ENCODE measurements around the gene SHMT2. TPM values are rescaled to one million over a fixed set of nuclear protein-coding genes. Genes with fewer than 3 reads are reported as not detected.

The SHMT2 gene
- total RNA-seq, 1 donor from 2014 or later, result 90.2 TPM

- peaks cover 16% of the 10 kb centered on the region for H3K36me3 Mint-ChIP-seq
- peaks cover 80% of the 10 kb centered on the region for H3K27me3 ChIP-seq
- H3K27ac ChIP-seq, result no peak overlapping the region
- DNase-seq (ENCODE audit: low spot score), result no peak
- no peak overlapping the region for H3K27ac Mint-ChIP-seq
- H2AFZ ChIP-seq (replicated peaks), result no peak overlapping the region
- peak overlapping the region; percentile 44 for H3K4me3 ChIP-seq
- peaks cover 51% of the 10 kb centered on the region for H3K4me1 Mint-ChIP-seq
- H3K4me1 ChIP-seq, result peaks cover 63% of the 10 kb centered on the region
- H3K9me3 Mint-ChIP-seq, result no peaks in the 10 kb centered on the region
- peak overlapping the region; percentile 98 for H3K4me2 ChIP-seq
- H3K9me3 ChIP-seq (ENCODE audit: low read depth), result no peaks in the 10 kb centered on the region
- no peaks in the 10 kb centered on the region for H3K36me3 ChIP-seq
- H3F3A ChIP-seq (ENCODE audit: low read depth), result peaks cover 73% of the 10 kb centered on the region
- H4K20me1 ChIP-seq (ENCODE audit: low read depth), result peaks cover 56% of the 10 kb centered on the region
- TF ChIP-seq, protein P1, sequence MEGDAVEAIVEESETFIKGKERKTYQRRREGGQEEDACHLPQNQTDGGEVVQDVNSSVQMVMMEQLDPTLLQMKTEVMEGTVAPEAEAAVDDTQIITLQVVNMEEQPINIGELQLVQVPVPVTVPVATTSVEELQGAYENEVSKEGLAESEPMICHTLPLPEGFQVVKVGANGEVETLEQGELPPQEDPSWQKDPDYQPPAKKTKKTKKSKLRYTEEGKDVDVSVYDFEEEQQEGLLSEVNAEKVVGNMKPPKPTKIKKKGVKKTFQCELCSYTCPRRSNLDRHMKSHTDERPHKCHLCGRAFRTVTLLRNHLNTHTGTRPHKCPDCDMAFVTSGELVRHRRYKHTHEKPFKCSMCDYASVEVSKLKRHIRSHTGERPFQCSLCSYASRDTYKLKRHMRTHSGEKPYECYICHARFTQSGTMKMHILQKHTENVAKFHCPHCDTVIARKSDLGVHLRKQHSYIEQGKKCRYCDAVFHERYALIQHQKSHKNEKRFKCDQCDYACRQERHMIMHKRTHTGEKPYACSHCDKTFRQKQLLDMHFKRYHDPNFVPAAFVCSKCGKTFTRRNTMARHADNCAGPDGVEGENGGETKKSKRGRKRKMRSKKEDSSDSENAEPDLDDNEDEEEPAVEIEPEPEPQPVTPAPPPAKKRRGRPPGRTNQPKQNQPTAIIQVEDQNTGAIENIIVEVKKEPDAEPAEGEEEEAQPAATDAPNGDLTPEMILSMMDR (IDR thresholded peaks at IDR 0.05), result no peak
- TF ChIP-seq EZH2 (IDR thresholded peaks at IDR 0.05), result no peak
- TF ChIP-seq EZH2phosphoT487 (IDR thresholded peaks at IDR 0.05), result no peak
- no peaks in the 10 kb centered on the region for H3K79me2 ChIP-seq (ENCODE audit: low read depth)
- no peak overlapping the region for H3K9ac ChIP-seq
- H3K27me3 Mint-ChIP-seq (ENCODE audit: insufficient read depth, low read depth), result peaks cover 59% of the 10 kb centered on the region
- peak overlapping the region; percentile 77 for H3K4me3 Mint-ChIP-seq
These were observed 8.1 kb downstream of the SHMT2 start for GRCh38 chr12:57237596-57237931.

DNA sequence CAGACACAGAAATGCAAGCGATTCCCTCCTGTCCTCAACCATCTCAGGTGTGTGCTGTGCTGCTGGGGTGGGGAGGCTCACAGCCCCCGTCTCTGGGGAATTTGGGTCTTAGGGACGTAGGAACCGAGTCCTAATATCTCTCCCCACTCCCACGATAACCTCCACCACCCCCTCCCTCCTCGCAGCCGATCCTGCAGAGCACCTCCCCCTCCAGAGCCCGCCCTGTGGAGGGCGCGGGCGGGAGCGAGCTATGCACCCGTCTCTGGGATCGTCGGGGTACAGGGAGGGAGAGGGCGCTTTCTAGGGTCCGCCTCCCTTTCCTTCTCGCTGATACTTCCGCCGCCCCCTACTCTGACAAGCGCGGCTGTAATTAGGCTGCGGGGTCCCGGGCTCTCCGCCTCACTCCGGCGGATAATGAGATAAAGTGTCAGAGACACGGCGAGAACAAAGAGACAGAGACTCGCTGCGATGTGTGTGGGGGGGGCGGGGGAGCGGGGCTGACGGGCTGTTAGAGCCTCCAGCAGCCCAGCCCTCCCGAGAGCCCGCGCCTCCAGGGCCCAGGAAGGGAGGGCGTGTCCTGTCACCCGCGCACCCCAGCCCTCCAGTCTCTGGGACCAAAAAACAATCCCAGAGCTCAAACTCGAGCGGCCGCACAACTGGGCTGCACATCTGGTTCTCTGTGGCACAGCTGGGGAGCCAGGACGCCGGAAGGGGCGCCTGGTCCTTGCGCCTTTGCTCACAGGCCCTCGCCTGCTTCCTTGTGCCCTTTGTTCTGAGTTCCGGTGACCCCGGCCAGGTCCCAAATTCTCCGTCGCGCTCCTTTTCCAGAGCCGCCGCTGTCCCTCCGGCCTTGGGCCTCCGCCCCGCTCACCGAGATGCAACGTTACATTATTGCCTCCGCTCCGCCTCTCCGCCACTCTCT lies 8.7 kb downstream of the SHMT2 start:
- peaks cover 52% of the 10 kb centered on the region for H3K4me1 Mint-ChIP-seq
- Histone ChIP-seq H3K9ac (no peak overlapping the region), H3K9me3 (ENCODE audit: low read depth) (no peaks in the 10 kb centered on the region), H3K27ac (no peak overlapping the region), H3K4me2 (peak overlapping the region; percentile 98), H3K79me2 (ENCODE audit: low read depth) (no peaks in the 10 kb centered on the region), H3K36me3 (no peaks in the 10 kb centered on the region), H3K27me3 (peaks cover 87% of the 10 kb centered on the region), H2AFZ (replicated peaks) (peak overlapping the region; percentile 83), H3F3A (ENCODE audit: low read depth) (peaks cover 76% of the 10 kb centered on the region), H3K4me1 (peaks cover 63% of the 10 kb centered on the region), H3K4me3 (peak overlapping the region; percentile 44), H4K20me1 (ENCODE audit: low read depth) (peaks cover 59% of the 10 kb centered on the region)
- TF ChIP-seq, protein P1 (IDR thresholded peaks at IDR 0.05), result no peak
- TF ChIP-seq EZH2 (IDR thresholded peaks at IDR 0.05) (peak; percentile 1), EZH2phosphoT487 (IDR thresholded peaks at IDR 0.05) (peak; percentile 2)
- H3K36me3 Mint-ChIP-seq, result peaks cover 12% of the 10 kb centered on the region
- DNase-seq (ENCODE audit: low spot score), result peak; percentile 76
- no peaks in the 10 kb centered on the region for H3K9me3 Mint-ChIP-seq
- no peak overlapping the region for H3K27ac Mint-ChIP-seq
- peak overlapping the region; percentile 86 for H3K4me3 Mint-ChIP-seq
- peaks cover 62% of the 10 kb centered on the region for H3K27me3 Mint-ChIP-seq (ENCODE audit: insufficient read depth, low read depth)

- peaks cover 7% of the 10 kb centered on the region for H3K36me3 Mint-ChIP-seq
- Histone ChIP-seq H4K20me1 (ENCODE audit: low read depth) (peaks cover 59% of the 10 kb centered on the region), H3K4me2 (peak overlapping the region; percentile 98), H3K79me2 (ENCODE audit: low read depth) (no peaks in the 10 kb centered on the region), H3K27ac (no peak overlapping the region), H3K27me3 (peaks cover 93% of the 10 kb centered on the region), H3K9me3 (ENCODE audit: low read depth) (no peaks in the 10 kb centered on the region), H3F3A (ENCODE audit: low read depth) (peaks cover 78% of the 10 kb centered on the region), H3K4me1 (peaks cover 63% of the 10 kb centered on the region), H3K9ac (no peak overlapping the region), H2AFZ (replicated peaks) (peak overlapping the region; percentile 83), H3K4me3 (peak overlapping the region; percentile 44), H3K36me3 (no peaks in the 10 kb centered on the region)
- peaks cover 55% of the 10 kb centered on the region for H3K4me1 Mint-ChIP-seq
- no peaks in the 10 kb centered on the region for H3K9me3 Mint-ChIP-seq
- H3K4me3 Mint-ChIP-seq, result peak overlapping the region; percentile 86
- no peak for TF ChIP-seq EZH2phosphoT487 (IDR thresholded peaks at IDR 0.05)
- no peak for TF ChIP-seq EZH2 (IDR thresholded peaks at IDR 0.05)
- TF ChIP-seq, protein P1 (IDR thresholded peaks at IDR 0.05), result peak; percentile 99
- H3K27ac Mint-ChIP-seq, result no peak overlapping the region
- peak; percentile 94 for DNase-seq (ENCODE audit: low spot score)
- H3K27me3 Mint-ChIP-seq (ENCODE audit: insufficient read depth, low read depth), result peaks cover 69% of the 10 kb centered on the region
These were observed 9.5 kb downstream of the SHMT2 start for GRCh38 chr12:57238854-57239554.
